Stimulated activated CD4-positive, alpha-beta T cell treated with anti-CD3 and anti-CD28 coated beads, Interleukin-15, amount 100 ng/mL, for 1 hour (primary cell): ENCODE results near the gene SIAH1.
"Not testable (repeated sequence)": the region's sequence is repeated elsewhere in the genome, so short reads cannot be mapped to it uniquely, and the experiment has no call there.

Experiments used
- DNase-seq, 2 donors: peaks; one replicate each; pipeline ENCODE4 v3.0.0-alpha.2; 2020; ENCODE audit warnings: low read depth in 1 of 2, low spot score in 1 of 2

The SIAH1 gene

DNA sequence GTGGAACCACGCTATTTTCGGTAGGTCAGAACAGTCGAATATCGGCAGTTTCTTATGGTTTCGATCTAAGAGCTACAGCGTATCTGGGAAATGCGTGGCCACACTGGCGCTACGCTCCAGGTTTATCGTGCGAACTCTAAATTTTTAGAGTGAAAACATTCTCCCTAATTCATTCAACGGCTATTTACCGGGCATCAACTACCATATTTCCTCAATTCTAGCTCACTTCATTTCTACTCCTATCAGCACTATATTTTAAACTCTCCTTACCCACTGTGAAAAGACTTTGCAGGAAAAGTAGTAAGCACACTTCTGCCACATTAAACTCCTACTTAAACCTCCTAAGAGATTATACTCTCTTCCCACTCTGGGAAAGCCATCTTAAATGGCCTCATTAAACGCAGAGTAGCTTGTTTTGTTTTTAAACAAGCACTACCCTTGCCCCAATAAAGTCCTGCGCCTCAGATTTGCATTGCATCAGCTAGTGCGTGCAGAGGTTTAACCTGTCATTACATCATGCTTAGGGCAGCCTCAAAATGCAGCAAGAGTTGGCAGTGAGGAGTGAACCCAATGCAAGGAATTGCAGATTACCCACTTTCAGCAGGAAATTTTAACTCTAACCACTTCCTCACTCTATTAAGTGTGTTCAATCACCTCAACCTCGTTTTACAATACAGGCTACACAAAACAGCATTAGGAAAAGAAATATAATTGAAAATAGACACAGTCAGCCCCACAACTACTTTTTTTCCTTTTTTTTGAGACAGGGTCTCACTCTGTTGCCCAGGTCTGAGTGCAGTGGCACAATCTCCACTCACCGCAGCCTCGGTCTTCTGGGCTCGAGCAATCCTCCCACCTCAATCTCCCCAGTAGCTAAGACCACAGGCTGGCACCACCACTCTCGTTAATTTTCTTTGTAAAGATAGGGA is 18.8 kb downstream of the SIAH1 start:
- DNase-seq = no peak

GRCh38 chr16:48365601-48366164 is 19.5 kb downstream of the SIAH1 start:
- DNase-seq = peak; percentile 49 to 66

- DNase-seq = no peak
Measured at GRCh38 chr16:48365025-48365600, 20.1 kb downstream of the SIAH1 start.

DNA sequence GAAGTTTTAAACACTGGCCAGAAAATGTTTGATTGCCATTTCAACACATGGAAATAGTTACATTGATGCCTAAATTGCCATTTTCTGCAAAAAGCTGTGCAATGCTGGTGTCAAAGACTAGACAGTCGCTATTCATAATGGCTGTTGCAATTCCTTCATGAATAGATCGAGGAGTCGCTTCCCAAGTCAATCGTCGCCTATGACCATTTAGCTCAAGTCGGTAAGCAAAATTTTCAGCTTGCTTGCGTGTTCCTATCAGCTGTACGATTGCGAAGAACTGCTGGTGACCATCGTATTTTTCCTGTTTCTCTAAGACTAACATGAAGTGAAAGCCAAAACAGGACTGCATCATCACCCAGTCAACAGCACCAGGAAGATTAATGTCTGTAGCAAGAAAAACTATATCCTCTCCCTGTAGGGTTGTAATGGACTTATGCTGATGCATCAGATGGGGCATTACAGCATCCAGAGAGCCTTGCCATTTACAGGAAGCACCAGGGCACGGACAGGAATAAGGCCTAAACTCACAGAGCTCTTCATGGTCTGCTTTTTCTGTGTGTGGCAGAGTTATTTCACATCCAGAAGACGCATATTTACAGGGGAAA is 23.6 kb downstream of the SIAH1 start:
- DNase-seq = no peak

DNA sequence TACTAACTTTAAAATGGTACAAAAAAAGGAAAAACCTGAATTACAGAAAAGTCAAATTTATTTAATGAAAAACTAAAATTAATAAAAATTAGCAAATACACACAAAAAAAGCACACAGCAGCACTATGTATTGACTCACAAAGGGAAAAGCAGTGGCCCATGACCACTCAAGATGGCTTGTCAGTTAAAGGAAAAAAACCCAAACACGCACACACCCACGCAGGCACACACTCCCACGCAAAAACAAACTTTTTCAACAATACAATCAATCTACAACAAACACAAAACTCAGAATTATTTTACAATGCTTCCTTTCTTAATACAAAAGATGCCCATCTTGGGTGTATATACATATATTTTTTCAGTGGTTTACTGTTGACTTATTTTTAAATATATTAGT is 24.2 kb downstream of the SIAH1 start:
- DNase-seq = no peak

DNA sequence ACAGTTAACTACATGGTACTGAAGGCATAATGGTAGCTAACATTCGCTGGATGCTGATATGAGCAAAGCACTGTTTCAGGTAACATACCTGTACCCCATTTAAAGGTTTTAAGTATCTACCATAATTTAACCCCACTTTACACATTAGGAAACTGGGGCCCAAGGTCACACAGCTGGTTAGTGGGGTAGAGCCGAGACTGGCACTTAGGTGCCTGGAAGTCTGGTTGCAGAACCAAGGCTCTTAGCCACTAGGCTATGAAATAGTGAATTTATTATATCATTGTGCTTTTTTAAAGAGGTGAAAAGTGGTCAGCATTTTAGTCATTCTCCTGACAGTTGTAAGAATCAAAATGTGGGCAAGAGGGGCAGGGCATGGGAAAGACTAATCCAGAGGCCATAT is 25.2 kb downstream of the SIAH1 start:
- DNase-seq = no peak

DNA sequence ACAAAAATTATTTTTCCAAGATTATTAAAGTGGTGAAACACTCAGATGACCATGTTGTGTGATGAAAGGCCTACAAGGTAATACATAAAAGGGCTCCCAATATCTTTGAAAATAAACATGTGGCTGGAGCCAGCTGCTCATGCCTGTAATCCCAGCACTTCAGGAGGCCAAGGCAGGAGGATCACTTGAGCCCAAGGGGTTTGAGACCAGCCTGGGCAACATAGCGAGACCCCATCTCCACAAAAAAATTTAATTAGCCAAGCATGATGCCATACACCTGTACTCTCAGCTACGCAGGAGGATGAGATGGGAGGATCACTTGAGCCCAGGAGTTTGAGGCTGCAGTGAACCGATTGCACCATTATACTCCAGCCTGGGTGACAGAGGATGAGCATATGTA is 26.8 kb downstream of the SIAH1 start:
- DNase-seq = no peak

GRCh38 chr16:48356633-48357376 is 28.4 kb downstream of the SIAH1 start:
- DNase-seq = no peak

- no peak for DNase-seq
Measured at GRCh38 chr16:48354877-48355855, 30.0 kb downstream of the SIAH1 start.

DNA sequence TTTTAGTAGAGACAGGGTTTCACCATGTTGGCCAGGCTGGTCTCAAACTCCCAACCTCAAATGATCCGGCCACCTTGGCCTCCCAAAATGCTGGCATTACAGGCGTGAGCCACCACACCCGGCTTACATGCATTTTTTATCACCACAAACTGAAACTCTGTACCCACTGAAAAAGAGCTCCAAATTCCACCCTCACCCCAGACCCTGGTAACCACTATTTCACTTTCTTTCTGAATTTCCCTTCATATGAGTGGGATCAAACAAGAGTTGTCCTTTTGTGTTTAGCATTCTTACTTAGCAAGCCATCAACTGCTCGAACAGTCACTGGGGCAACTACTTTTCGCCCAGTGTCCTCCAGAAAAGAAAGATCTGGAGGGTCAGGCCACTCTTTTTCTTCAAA is 30.8 kb downstream of the SIAH1 start:
- not testable (repeated sequence) for DNase-seq

DNA sequence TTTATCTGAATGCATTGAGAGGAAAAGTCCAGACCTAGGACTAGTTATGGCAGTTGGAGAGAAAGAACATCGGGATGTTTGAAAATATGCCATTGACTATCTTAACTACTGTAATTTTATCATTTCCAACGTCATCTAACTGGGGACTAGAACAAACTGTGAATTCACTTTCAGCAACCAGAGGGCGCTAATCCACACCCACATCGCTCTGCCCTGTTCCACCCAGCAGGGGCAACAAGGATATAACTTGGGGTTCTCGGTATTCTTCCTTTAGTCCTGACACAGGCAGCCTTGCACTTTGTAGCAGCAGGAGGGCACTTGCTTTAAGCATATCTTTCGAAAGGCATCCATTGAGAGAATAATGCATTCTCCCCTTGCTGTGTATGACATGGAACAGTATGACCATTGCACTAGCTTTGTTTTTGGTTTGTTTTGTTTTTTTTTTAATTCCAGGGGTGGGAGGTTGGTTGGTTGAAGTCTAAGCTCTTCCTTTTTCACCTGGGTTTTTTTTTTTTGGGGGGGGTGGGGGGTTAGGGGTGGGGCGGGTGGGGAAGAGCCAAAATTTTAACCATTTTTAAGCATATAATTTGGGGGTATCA is 31.5 kb downstream of the SIAH1 start:
- peak; percentile 22 to 25 for DNase-seq

DNA sequence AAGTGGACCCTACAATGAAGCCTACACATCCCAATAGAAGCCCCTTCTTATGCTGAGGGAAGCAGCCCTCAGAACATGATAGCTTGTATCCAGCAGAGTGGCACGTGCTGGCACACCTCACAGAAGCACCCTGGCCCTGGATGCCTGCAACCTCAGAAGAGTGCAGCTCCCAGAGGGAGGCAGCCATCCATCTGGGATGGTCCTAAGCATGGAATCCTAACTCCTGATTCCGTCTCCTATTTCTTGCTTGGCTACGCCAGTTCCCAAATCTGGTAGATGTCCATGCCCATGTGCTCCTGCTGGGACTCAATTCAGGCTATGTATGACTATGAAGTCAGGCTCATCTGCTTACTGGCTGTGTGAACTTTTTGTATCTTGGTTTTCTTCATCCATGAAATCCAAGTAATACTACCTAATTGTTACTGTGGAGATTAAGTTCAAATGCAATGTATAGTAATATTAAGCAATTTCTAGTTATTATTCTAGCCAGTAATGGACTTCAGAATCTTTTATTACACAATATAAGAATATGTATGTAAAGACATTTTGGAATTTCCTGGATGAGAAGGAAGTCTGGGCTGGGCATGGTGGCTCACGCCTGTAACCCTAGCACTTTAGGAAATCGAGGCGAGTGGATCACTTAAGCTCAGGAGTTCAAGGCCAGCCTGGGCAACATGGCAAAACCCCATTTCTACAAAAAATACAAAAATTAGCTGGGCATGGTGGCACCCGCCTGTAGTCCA is 32.4 kb downstream of the SIAH1 start:
- DNase-seq = no peak

- DNase-seq = no peak
Measured at GRCh38 chr16:48350736-48351135, 34.5 kb downstream of the SIAH1 start.

- no peak for DNase-seq
Measured at GRCh38 chr16:48347980-48348379, 37.2 kb downstream of the SIAH1 start.

GRCh38 chr16:48347191-48347865 is 37.9 kb downstream of the SIAH1 start:
- no peak for DNase-seq

GRCh38 chr16:48342591-48342990 is 42.6 kb downstream of the SIAH1 start:
- no peak for DNase-seq

DNA sequence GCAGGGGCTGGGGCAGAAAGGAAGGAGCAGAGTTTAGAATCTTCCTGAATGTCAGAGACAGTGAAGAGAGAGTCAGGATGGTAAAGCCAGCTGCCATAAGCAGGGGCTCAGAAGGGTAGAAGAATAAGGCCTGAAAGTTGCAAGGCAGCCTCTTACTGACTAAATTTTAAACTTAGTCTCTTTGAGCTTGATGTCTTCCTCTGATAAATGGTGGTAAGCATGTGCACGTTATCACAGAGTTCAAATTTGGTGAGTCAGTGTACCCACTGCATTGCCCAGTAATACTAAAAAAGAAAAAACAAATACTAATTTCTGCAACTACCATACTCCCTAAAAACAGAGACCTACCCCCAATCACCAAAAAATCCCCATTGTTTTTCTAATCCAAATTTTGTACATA is 45.2 kb downstream of the SIAH1 start:
- DNase-seq = no peak

GRCh38 chr16:48335961-48336360 is 49.3 kb downstream of the SIAH1 start:
- DNase-seq = no peak
